GF-D8 (cell line): ENCODE measurements around the gene WNK1.
A peak's percentile ranks its signal among the peaks of the same experiment; 100 is the strongest.
"Not testable (repeated sequence)": the region's sequence is repeated elsewhere in the genome, so short reads cannot be mapped to it uniquely, and the experiment has no call there.

Experiments
- DNase-seq: peaks from one replicate; lab custom pipeline; 2025; lab: John Stamatoyannopoulos, UW

Gene WNK1

GRCh38 chr12:751999-752694, at the start of gene WNK1:
Gene WNK1 (plus strand): TSS chr12:752579. CDS start chr12:753566, 987 bp downstream.
- peak; percentile 97 for DNase-seq

GRCh38 chr12:704516-705242, 47.7 kb upstream of the WNK1 start:
- DNase-seq = no peak

- DNase-seq = not testable (repeated sequence)
These were observed 44.3 kb upstream of the WNK1 start for GRCh38 chr12:708084-708483.

- no peak for DNase-seq
These were observed 42.8 kb upstream of the WNK1 start for GRCh38 chr12:709455-710020.

- no peak for DNase-seq
These were observed 40.1 kb upstream of the WNK1 start for GRCh38 chr12:712172-712863.

- DNase-seq = no peak
These were observed 39.0 kb upstream of the WNK1 start for GRCh38 chr12:713281-713875.

GRCh38 chr12:716506-716905, 35.9 kb upstream of the WNK1 start:
- DNase-seq = no peak

- DNase-seq = no peak
These were observed 33.6 kb upstream of the WNK1 start for GRCh38 chr12:718756-719102.

- DNase-seq = no peak
These were observed 32.0 kb upstream of the WNK1 start for GRCh38 chr12:720231-720941.

GRCh38 chr12:724194-724855, 28.1 kb upstream of the WNK1 start:
- no peak for DNase-seq

GRCh38 chr12:725076-725475, 27.3 kb upstream of the WNK1 start:
- no peak for DNase-seq

GRCh38 chr12:726281-727140, 25.9 kb upstream of the WNK1 start:
- DNase-seq = no peak

GRCh38 chr12:727321-727720, 25.1 kb upstream of the WNK1 start:
- DNase-seq = no peak

- no peak for DNase-seq
These were observed 23.6 kb upstream of the WNK1 start for GRCh38 chr12:728781-729180.

- DNase-seq = no peak
These were observed 23.2 kb upstream of the WNK1 start for GRCh38 chr12:729221-729620.

- no peak for DNase-seq
These were observed 21.8 kb upstream of the WNK1 start for GRCh38 chr12:730550-730949.

GRCh38 chr12:737122-737739, 15.1 kb upstream of the WNK1 start:
- DNase-seq = no peak

- DNase-seq = no peak
These were observed 13.7 kb upstream of the WNK1 start for GRCh38 chr12:738712-739111.

- DNase-seq = no peak
These were observed 13.0 kb upstream of the WNK1 start for GRCh38 chr12:739349-739748.

- DNase-seq = no peak
These were observed 11.5 kb upstream of the WNK1 start for GRCh38 chr12:740921-741320.
